Stomach smooth muscle (tissue), 2 donors: Measurements from ENCODE around the gene NLN.
"Not testable (repeated sequence)": the region's sequence is repeated elsewhere in the genome, so short reads cannot be mapped to it uniquely, and the experiment has no call there.

Experiments
- H3K27ac ChIP-seq: one replicate; pipeline ENCODE4 v1.7.0; 2013; ENCODE audit warnings: mild to moderate bottlenecking, low read length, inconsistent platforms
- H3K27me3 ChIP-seq, 2 donors: one replicate each; pipeline ENCODE4 v1.7.0; 2013; ENCODE audit warnings: low read length in 2 of 2; ENCODE audit not compliant: insufficient read depth in 2 of 2, control insufficient read depth in 1 of 2
- H3K36me3 ChIP-seq, 2 donors: one replicate each; pipeline ENCODE4 v1.7.0; 2013; ENCODE audit warnings: low read length in 2 of 2; ENCODE audit not compliant: control insufficient read depth in 2 of 2, insufficient read depth in 2 of 2
- H3K4me1 ChIP-seq: one replicate; pipeline ENCODE4 v1.7.0; 2013; ENCODE audit warnings: low read length; ENCODE audit not compliant: control insufficient read depth, insufficient read depth
- H3K4me3 ChIP-seq, 2 donors: one replicate each; pipeline ENCODE4 v1.7.0; 2013; ENCODE audit warnings: low read length in 2 of 2
- H3K9ac ChIP-seq, 2 donors: one replicate each; pipeline ENCODE4 v1.7.0; 2013; ENCODE audit warnings: low read length in 2 of 2, mild to moderate bottlenecking in 1 of 2
- H3K9me3 ChIP-seq, 2 donors: one replicate each; pipeline ENCODE4 v1.7.0; 2013; ENCODE audit warnings: low read length in 2 of 2; ENCODE audit not compliant: control insufficient read depth in 2 of 2
- donor health status: healthy.
- donor health status: Pancreatic carcinoma.

The NLN gene

GRCh38 chr5:65774346-65774745, 52.3 kb downstream of the NLN start:
- Histone ChIP-seq H3K9me3 (no peaks in the 10 kb centered on the region), H3K27ac (no peak overlapping the region)

GRCh38 chr5:65775476-65775875, 53.5 kb downstream of the NLN start:
- H3K9me3 ChIP-seq, result no peaks in the 10 kb centered on the region
- H3K27ac ChIP-seq, result no peak overlapping the region
- peaks cover 0 to 3% of the 10 kb centered on the region in 2 donors for H3K36me3 ChIP-seq
- H3K4me1 ChIP-seq, result no peaks in the 10 kb centered on the region
- no peaks in the 10 kb centered on the region for H3K27me3 ChIP-seq
- H3K4me3 ChIP-seq, result no peak overlapping the region
- no peak overlapping the region for H3K9ac ChIP-seq

More at GRCh38 chr5:65774346-65774745, 52.3 kb downstream of the NLN start:
- Histone ChIP-seq H3K4me1 (no peaks in the 10 kb centered on the region), H3K4me3 (no peak overlapping the region), H3K36me3 (peaks cover 0 to 3% of the 10 kb centered on the region in 2 donors), H3K27me3 (no peaks in the 10 kb centered on the region), H3K9ac (no peak overlapping the region)

GRCh38 chr5:65776441-65777141, 54.6 kb downstream of the NLN start:
- no peak overlapping the region for H3K4me3 ChIP-seq
- H3K27ac ChIP-seq, result no peak overlapping the region
- no peaks in the 10 kb centered on the region for H3K4me1 ChIP-seq
- no peak overlapping the region for H3K9ac ChIP-seq
- H3K27me3 ChIP-seq, result no peaks in the 10 kb centered on the region
- H3K36me3 ChIP-seq, result peaks cover 0 to 3% of the 10 kb centered on the region in 2 donors
- H3K9me3 ChIP-seq, result no peaks in the 10 kb centered on the region

GRCh38 chr5:65778126-65778525, 56.1 kb downstream of the NLN start:
- no peaks in the 10 kb centered on the region for H3K4me1 ChIP-seq
- H3K27ac ChIP-seq, result no peak overlapping the region
- H3K4me3 ChIP-seq, result no peak overlapping the region
- H3K27me3 ChIP-seq, result no peaks in the 10 kb centered on the region
- H3K9me3 ChIP-seq, result no peaks in the 10 kb centered on the region
- H3K36me3 ChIP-seq, result peaks cover 0 to 10% of the 10 kb centered on the region in 2 donors
- H3K9ac ChIP-seq, result no peak overlapping the region

- no peak overlapping the region for H3K9ac ChIP-seq
- no peaks in the 10 kb centered on the region for H3K4me1 ChIP-seq
- peaks cover 0 to 10% of the 10 kb centered on the region in 2 donors for H3K36me3 ChIP-seq
- no peak overlapping the region for H3K27ac ChIP-seq
- H3K4me3 ChIP-seq, result no peak overlapping the region
- H3K27me3 ChIP-seq, result no peaks in the 10 kb centered on the region
- H3K9me3 ChIP-seq, result no peaks in the 10 kb centered on the region
These were observed 57.6 kb downstream of the NLN start for GRCh38 chr5:65779643-65780042.

- H3K27me3 ChIP-seq, H3K27ac ChIP-seq, H3K4me3 ChIP-seq, H3K4me1 ChIP-seq, H3K9ac ChIP-seq, H3K9me3 ChIP-seq, H3K36me3 ChIP-seq: not testable (repeated sequence)
These were observed 66.3 kb downstream of the NLN start for GRCh38 chr5:65788296-65788695.

- Histone ChIP-seq H3K27me3 (no peaks in the 10 kb centered on the region), H3K36me3 (no peaks in the 10 kb centered on the region), H3K27ac (no peak overlapping the region), H3K9me3 (no peaks in the 10 kb centered on the region), H3K4me1 (no peaks in the 10 kb centered on the region), H3K9ac (no peak overlapping the region), H3K4me3 (no peak overlapping the region)
These were observed 68.6 kb downstream of the NLN start for GRCh38 chr5:65790371-65791163.

- Histone ChIP-seq H3K9ac (no peak overlapping the region), H3K27ac (no peak overlapping the region), H3K36me3 (no peaks in the 10 kb centered on the region), H3K4me3 (no peak overlapping the region), H3K27me3 (no peaks in the 10 kb centered on the region), H3K9me3 (no peaks in the 10 kb centered on the region), H3K4me1 (no peaks in the 10 kb centered on the region)
These were observed 70.0 kb downstream of the NLN start for GRCh38 chr5:65791712-65792673.

GRCh38 chr5:65796269-65796668, 74.3 kb downstream of the NLN start:
- Histone ChIP-seq H3K27me3 (no peaks in the 10 kb centered on the region), H3K4me1 (no peaks in the 10 kb centered on the region), H3K36me3 (peaks cover 3 to 7% of the 10 kb centered on the region in 2 donors), H3K9me3 (no peaks in the 10 kb centered on the region), H3K27ac (no peak overlapping the region), H3K9ac (no peak overlapping the region), H3K4me3 (no peak overlapping the region)

- no peak overlapping the region for H3K27ac ChIP-seq
- peaks cover 3 to 7% of the 10 kb centered on the region in 2 donors for H3K36me3 ChIP-seq
These were observed 74.8 kb downstream of the NLN start for GRCh38 chr5:65796751-65797316.

More at GRCh38 chr5:65796751-65797316, 74.8 kb downstream of the NLN start:
- Histone ChIP-seq H3K9me3 (no peaks in the 10 kb centered on the region), H3K9ac (no peak overlapping the region), H3K27me3 (no peaks in the 10 kb centered on the region), H3K4me3 (no peak overlapping the region), H3K4me1 (no peaks in the 10 kb centered on the region)
